GM19324 (cell line): ENCODE data around the gene ZNF747.

ENCODE experiments used
- ATAC-seq: cut with Tn5 transposase; IDR thresholded peaks from one replicate; pipeline ENCODE4 v1.9.1; 2021; ENCODE audit warnings: mild to moderate bottlenecking, moderate library complexity; ENCODE audit not compliant: unreplicated experiment, low FRiP score

ZNF747 gene

DNA sequence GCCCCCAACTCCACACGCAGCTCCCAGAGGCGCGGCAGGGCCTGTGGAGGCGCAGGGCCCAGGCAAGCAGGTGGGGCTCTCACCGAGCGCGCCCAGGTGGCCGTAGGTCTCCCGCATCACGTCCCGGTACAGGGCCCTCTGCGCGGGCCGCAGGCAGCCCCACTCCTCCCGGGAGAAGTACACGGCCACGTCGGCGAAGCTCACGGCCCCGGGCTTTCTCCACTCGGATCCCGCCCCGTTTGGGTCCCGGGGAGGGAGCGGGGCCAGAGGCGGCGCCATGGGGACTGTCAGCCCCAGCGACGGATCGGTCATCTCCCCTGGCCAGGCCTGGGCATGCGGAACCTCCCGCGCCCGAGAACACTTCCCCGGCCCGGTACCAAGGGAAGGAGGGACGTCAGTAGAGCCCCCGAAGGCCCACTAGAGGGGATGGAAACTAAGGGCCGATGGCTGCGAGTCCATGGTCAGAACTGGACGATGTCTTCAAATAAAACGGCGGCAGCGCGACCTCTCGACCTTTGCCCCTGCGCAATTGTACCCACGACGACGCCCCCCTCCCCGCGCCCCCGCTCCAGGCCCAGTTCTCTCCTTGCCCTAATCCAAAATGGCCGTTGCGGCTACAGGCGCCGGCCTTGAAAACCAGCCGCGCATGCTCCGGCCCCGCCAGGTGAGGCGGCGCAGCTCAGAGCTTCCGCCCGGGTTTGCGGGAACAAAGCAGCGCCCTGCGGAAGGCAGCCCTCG is at the start of gene ZNF747:
ZNF747 (minus strand) TSS at position 491 of the 738 bp plus-strand sequence; CDS start at position 312, 179 bp downstream.
- ATAC-seq: peak; percentile 71

DNA sequence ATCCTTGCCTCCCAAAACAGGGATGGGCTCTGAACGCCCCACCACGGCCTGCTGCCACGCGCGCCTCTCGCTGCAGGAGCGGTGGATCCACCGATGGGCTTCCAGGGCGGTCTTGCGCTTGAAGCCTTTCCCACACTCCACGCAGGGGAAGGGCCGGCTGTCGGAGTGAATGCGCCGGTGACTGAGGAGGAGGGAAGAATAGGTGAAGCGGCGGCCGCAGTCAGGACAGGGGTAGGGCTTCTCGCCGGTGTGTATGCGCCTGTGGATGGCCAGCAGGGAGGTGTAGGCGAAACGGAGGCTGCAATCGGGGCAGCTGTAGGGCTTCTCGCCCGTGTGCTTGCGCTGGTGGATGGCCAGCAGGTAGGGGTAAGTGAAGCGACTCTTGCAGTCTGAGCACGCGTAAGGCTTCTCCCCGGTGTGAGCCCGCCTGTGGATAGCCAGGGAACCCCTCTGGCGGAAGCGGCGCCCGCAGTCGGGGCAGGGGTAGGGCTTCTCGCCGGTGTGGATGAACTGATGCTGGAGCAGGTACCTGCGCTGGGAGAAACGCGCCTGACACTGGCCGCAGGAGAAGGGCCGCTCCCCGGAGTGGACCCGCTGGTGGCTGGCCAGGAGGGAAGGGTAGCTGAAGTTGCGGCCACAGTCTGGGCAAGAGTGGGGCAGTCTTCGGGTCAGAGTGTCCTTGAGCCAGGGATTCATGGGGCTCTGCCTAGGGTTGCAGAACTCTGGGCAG is 48.1 kb upstream of the ZNF747 start:
- no peak for ATAC-seq

DNA sequence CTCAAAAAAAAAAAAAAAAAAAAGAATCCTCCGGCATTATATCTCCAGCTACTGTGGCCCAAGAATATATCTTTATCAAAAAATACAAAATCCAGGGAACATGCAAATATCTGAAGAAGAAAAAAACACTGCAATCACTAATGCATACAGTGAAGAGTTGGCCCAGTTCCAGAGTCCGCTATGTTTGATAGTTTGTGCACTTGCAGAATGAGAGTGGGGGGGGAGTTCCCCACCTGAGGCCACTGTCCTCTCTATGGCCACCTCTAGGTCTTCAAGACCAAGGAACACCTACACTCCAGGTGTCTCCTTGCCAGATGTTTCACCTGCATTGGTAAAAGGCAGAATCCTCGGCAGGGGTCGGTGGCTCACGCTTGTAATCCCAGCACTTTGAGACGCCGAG is 46.8 kb upstream of the ZNF747 start:
- no peak for ATAC-seq

DNA sequence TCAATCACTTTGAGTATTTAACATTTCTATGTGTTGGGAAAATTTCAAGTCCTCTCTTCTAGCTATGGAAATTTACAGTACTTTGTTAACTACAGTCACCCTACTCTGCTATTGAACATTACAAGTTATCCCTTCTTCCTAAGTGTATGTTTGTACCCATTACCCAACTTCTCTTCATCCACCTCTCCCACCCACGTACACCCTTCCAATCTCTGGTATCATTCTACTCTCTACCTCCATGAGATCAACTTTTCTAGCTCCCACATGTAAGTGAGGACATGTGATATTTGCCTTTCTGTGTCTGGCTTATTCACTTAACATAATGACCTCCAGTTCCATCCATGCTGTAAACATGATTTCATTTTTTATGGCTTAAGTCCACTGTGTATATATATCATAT is 40.0 kb upstream of the ZNF747 start:
- ATAC-seq: no peak

DNA sequence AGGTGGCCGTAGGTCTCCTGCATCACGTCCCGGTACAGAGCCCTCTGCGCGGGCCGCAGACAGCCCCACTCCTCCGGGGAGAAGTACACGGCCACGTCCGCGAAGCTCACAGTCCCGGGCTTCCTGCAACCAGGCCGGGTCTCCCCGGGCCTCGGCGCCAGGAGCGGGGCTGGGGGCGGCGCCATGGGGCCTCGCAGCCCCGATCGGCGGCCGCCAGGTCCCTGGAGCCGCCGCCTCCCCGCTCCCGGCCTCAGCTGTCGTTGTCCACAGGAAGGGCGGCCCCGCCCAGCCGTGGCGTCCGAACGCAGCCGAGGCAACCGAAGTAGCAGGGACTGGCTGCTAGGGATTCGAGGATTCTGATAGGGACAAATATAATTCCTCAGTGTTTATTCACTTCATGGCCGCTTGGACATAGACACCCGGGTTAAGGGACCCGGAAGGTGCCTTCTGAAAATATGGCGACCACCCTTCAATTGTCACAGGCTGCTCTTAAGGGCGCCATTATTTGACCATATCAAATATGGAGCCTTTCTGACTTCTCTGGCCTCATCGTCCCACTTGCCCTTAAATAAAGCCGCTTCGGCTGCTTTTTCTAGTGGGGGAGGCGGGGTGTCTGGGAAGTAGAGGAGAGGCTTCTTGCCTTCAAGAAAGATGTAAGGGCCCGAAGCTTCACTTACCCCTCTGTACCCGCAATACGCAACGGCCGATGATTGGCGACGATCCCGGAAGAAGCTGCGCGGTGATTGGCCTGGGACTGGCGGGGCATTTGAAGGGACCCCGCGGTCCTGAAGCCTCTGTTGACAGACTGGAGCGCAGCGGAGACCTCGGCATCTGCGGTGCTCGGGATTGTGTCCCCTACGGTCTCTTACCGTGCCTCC is 37.0 kb upstream of the ZNF747 start, which contains the start of gene ZNF688:
ZNF688 (minus strand) TSS at position 270 of the 878 bp plus-strand sequence; CDS start at position 185, 85 bp downstream.
- ATAC-seq: peak; percentile 71

DNA sequence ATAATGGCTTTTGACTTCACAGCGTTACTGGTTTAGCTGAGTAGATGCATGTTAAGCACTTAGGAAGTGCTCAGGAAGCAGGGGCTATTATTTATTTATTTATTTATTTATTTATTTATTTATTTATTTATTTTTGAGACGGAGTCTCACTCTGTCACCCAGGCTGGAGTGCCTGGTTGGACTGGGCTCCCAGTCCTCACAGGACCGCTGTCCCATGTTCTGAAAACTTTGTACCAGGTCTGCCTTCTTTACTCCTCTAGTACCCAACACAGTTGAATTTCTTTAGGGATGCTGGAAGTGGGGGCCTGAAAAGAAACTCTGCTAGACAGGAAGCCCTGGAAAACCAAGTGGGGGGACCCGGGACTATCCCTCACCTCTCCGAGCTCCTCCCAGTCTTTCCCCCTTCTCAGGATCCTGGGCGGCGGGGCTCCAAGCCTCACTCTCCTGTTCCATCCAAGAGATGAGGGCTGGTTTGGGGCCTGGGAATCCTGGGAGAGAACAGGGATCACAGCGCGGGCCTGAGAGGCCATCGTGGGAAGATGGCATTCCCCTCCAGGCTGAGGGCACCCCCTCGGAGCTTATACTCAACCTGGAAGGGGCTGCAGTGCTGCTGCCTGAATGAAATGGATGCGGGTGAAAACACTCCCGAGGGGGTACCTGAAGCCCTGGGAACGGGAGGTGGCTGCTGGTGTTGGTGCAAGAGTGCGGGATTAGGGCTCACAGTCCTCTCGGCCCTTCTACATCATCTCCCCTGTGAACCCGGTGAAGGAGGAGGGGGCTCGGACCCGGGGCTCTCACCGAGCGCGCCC is 36.2 kb upstream of the ZNF747 start:
- no peak for ATAC-seq

DNA sequence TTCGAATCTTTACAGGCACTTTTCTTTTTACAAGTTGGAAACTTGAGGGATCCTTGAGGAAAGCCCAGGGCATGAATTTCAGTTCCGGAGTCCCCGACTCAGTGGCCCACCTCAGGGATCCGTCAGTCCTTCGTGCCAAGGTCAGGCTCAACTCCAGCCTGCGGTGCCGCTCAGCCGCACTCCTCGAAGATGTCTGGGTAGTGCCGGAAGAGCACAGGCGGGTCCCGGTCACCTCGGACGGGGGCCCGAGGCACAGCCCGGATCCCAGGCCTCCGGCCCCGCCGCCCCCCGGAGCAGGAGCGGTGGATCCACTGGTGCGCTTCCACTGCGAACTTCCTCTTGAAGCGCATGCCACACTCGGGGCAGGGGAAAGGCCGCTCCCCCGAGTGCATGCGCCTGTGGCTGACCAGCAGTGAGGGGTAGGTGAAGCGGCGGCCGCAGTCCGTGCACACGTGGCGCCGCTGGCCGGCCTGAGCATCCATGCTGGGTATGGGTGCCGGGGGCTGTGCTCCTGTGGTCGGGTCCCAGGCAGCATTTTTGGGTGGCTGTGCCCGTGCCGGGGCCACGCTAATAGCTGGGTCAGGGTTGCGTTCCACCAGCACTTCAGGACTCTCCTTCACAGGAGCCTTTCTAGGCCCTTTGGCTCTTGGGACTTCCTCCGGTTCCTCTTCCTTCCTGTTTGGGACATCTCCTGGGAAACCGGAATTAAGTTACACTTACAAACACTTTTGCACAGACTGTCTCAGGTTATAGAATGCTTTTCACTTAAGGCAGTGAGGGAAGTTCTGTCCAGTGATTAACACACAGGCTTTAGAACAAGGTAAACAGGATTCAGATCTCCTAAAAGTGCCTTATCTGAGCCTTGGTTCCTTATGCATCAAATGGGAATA is 35.3 kb upstream of the ZNF747 start:
- no peak for ATAC-seq

DNA sequence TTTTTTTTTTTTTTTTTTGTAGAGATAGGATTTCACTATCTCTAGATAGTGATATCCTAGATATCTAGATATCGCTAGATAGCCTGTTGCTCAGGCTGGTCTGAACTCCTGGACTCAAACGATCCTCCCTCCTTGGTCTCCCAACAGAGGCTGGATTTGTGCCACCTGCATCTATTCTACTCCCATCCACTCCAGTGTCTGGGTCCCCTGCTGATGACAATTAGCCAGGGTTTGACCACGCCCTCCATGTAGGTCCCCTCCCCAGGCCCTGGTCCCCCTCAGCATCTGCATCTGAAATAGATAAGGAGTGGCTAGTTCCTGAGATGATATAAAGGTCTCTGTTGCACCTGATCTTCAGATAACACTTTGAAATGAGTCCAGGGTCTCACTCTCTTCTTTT is 34.6 kb upstream of the ZNF747 start:
- ATAC-seq: no peak

DNA sequence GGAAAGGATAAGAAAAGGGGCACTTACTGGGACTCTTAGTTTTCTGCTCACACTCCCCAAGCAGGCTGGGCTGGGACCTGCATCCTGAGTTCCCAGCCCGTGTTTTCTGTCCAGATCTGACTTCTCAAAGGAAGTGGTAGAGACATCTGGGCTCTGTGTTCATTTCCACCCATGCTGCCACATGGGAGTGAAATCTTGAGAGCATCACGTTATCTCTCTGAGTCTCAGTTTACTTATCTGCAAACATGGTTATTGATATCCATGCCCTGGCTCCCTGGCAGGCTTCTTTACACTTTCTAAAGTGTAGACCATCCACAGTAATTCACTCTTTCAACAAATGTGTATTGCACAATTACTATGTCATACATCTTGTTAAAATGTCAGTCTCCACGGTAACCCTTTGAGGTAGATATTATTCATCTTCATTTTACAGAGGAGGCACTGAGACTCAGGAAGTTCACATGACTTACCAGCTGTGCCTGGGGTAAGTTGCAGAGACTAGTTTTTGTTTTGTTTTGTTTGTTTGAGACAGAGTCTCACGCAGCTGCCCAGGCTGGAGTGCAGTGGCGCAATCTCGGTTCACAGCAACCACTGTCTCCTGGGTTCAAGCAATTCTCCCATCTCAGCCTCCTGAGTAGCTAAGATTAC is 33.5 kb upstream of the ZNF747 start:
- ATAC-seq: no peak

DNA sequence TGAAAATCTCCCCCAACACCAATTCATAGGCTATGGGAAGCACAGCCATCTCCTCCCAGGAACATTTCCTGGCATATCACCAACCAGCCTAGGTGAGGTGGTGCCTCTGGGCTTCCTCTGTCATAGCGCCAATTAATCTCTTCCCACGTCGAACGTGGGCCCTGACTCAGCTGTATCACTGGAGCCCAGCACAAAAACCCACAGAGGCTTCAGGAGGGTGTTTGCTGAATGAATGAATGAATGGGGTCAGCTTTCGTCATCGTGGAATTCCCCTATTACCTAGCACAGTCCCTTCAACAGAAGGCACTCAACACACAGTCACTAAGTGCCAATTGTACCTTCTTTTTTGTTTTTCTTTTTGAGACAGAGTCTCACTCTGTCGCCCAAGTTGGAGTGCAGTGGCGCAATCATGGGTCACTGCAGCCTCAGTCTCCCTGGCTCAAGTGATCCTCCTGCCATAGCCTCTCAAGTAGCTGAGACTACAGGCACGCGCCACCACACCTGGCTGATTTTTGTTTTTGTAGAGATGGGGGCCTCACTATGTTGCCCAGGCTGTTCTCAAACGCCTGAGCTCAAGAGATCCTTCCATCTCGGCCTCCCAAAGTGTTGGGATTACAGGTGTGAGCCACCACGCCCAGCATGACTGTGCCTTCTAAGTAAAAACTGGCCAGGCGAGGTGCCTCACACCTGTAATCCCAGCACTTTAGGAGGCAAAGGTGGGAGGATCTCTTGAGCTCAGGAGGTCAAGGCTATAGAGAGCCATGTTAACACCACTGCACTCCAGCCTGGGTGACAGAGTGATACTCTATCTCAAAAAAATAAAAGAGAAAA is 32.7 kb upstream of the ZNF747 start:
- ATAC-seq: no peak

DNA sequence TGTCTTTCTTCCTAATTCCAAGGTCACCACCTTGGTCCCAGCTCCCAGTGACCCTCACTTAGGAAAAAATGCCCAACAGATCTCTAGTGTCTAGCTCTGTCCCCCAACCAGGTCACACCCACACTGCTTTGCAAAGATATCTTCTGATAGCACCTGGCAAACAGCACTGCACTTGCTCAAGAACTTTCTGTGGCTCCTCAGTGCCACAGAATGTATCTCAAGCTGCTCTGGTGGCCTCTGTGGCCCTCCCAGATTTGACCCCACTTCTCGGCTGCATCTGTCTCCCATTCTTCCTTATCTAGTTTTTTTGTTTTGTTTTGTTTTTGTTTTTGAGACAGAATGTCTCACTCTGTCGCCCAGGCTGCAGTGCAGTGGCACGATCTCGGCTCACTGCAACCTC is 31.9 kb upstream of the ZNF747 start:
- ATAC-seq: no peak

DNA sequence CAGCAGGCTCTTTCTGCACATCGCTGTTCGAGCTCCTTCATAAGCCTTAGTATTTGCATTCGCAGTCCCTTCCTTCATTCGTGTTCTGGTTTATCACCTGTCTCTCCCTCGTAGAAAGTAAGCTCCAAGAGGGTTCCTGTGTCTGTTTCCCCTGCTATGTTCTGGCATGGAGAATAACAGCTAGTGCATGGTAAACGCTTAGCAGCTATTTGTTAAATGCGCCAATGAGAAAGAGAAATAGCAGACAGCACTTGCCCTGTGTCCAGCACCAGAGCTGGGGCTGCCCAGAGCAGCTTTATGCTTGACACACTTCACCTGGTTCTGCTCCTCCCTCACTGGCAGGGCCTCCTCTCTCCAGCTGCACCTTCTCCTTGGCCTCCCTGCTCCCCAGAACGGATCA is 31.3 kb upstream of the ZNF747 start:
- ATAC-seq: no peak

DNA sequence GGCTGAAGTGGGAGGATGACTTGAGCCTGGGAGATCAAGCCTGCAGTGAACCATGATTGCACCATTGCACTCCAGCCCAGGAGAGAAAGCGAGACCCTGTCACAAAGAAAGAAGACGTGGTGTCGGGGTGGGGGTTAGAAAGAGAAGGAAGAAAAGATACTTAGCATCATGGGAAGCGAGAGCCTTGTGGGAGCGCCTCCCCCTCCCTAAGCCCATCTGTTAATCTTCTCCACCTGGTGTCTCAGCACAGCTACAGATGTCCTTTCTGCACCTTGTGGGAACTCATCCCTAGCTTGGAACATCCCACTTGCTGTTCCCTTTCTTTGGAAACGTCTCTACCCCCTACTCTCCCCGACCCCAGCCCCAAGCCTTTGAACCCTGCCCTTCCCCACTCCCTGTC is 30.9 kb upstream of the ZNF747 start:
- no peak for ATAC-seq

DNA sequence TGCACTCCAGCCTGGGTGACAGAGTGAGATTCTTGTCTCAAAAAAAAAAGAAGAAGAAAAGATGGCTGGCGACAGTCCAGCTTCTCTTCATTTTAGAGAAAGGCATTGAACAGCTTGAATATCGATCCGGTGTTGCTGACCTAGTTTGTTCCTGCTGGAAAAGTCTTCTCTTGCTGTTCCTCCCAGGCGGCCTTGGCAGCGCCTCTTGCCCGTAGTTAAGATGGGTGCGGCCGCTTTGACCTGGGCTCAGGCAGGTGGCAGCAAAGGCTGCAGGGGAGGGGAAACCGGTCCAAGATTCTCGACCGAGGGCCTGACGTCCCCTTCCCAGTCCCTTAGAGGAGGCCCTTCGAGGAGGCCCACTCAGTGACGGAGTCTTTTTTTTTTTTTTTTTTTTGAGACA is 27.4 kb upstream of the ZNF747 start:
- ATAC-seq: no peak

DNA sequence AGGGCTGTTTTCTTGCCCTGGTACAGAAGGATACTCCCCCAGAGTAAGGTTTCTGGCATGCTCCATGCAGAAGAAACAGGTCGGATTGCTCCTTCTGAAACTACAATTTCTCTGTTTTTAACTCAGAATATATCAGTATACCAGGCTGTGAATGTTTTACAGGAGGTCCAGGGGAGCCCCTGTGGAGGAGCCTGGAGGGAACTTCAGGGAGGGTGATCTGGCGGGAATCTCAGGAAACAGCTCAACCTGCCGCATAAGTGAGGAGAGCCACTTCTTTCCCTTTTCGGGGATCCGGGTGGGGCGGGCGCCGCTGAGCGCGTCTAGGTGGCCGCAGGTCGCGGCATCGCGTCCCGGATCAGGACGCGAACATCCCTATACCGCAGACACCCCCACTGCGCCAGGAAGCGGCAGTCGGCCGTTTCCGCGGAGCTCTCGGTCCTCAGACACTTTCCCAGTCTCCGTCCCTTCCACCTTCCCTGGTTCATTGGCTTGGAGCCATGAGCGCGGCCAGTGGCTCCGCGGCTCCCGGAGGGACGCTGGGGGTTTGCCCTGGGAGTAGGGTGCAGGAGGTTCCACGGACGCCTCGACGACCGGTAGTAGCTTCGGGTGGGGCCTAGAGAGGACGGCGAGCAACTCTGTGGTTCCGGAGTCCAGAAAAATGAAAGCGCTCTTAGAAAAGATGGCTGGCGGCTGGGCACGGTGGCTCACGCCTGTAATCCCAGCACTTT is 26.6 kb upstream of the ZNF747 start:
- no peak for ATAC-seq

DNA sequence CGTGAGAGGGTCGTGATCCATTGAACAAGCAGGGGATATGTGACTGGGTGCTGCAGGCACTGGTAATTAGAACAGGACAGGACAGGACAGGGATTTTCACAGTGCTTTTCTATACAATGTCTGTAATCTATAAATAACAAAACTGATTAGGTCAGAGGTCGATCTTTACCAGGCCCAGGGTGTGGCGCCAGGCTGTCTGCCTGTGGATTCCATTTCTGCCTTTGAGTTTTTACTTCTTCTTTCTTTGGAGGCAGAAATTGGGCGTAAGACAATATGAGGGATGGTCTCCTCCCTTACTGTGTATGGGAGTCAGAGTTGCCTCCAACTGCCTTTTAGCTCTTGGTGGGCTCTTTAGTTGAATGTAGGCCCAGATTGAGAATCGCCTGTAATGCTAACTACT is 25.0 kb upstream of the ZNF747 start:
- no peak for ATAC-seq

DNA sequence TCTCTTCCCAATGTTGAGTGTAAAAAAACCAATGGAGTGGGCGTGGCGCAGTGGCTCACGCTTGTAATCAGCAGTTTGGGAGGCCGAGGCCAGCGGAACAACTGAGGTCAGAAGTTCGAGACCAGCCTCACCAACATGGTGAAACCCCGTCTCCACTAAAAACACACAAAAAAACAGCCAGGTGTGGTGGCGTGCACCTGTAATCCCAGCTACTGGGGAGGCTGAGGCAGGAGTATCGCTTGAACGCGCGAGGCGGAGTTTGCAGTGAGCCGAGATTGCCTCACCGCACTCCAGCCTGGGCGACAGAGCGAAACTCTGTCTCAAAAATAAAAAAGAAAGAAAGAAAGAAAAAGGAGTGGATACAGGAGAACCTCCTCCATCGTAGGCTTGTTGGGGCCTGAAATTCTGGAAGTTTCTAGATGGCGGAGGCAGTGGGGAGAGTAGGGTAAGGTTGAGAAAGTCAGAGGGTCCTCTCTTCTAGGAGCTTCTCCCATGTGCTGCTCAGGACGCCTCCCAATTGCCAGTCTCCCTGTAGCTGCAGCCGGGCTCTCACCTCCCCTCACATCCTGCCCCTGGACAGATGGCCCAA is 24.2 kb upstream of the ZNF747 start:
- ATAC-seq: no peak
